Renal cortical epithelial cell (primary cell): ENCODE measurements around the gene POLR2F. TPM values are rescaled to one million over a fixed set of nuclear protein-coding genes. Genes with fewer than 3 reads are reported as not detected.
"Not testable (repeated sequence)": the region's sequence is repeated elsewhere in the genome, so short reads cannot be mapped to it uniquely, and the experiment has no call there.

Experiments
- DNase-seq: peaks from one replicate; pipeline ENCODE4 v3.0.0-alpha.2; 2011; ENCODE audit warnings: low read depth
- total RNA-seq: library from RNA; depleted of rRNA; stranded (reverse); fragments of >200 nt; gene quantifications from 2 replicates; pipeline ENCODE4 v1.2.3, GENCODE V29; 2014

The POLR2F gene
- total RNA-seq, 1 donor from 2014 or later = 37.9 TPM

- DNase-seq = no peak
Observed at GRCh38 chr22:37925330-37925729, 28.2 kb upstream of the POLR2F start.

GRCh38 chr22:37925767-37926166 is 27.7 kb upstream of the POLR2F start:
- DNase-seq = no peak

- no peak for DNase-seq
Observed at GRCh38 chr22:37926358-37926757, 27.1 kb upstream of the POLR2F start.

- DNase-seq = no peak
Observed at GRCh38 chr22:37926771-37927636, 26.5 kb upstream of the POLR2F start.

- DNase-seq = no peak
Observed at GRCh38 chr22:37927637-37927936, 25.9 kb upstream of the POLR2F start.

- DNase-seq = no peak
Observed at GRCh38 chr22:37929390-37929789, 24.1 kb upstream of the POLR2F start.

- no peak for DNase-seq
Observed at GRCh38 chr22:37930270-37930951, 23.1 kb upstream of the POLR2F start.

- peak; percentile 29 for DNase-seq
Observed at GRCh38 chr22:37930952-37931440, 22.5 kb upstream of the POLR2F start.

- no peak for DNase-seq
Observed at GRCh38 chr22:37931893-37932389, 21.6 kb upstream of the POLR2F start.

- DNase-seq = no peak
Observed at GRCh38 chr22:37932401-37932800, 21.1 kb upstream of the POLR2F start.

- no peak for DNase-seq
Observed at GRCh38 chr22:37932821-37933578, 20.5 kb upstream of the POLR2F start.

GRCh38 chr22:37933711-37934376 is 19.7 kb upstream of the POLR2F start:
- peak; percentile 84 for DNase-seq

- DNase-seq = no peak
Observed at GRCh38 chr22:37940698-37941376, 12.7 kb upstream of the POLR2F start.

GRCh38 chr22:37942133-37942532 is 11.4 kb upstream of the POLR2F start:
- DNase-seq = no peak

- DNase-seq = peak; percentile 84
Observed at GRCh38 chr22:37943136-37943824, 10.2 kb upstream of the POLR2F start.

GRCh38 chr22:37943825-37944198 is 9.7 kb upstream of the POLR2F start:
- DNase-seq = no peak

GRCh38 chr22:37944423-37944822 is 9.1 kb upstream of the POLR2F start:
- not testable (repeated sequence) for DNase-seq

GRCh38 chr22:37947142-37947795 is 6.2 kb upstream of the POLR2F start:
- DNase-seq = not testable (repeated sequence)

- DNase-seq = no peak
Observed at GRCh38 chr22:37951305-37951704, 2.2 kb upstream of the POLR2F start.

- not testable (repeated sequence) for DNase-seq
Observed at GRCh38 chr22:37952629-37953028, 870 bp upstream of the POLR2F start.
